H1 (cell line): ENCODE results near the gene SPAG16. TPM values are rescaled to one million over a fixed set of nuclear protein-coding genes. Genes with fewer than 3 reads are reported as not detected.

Experiments
- E2F6 ChIP-seq: IDR thresholded peaks from 2 replicates; pipeline ENCODE4 v1.6.1; 2012; ENCODE audit warnings: inconsistent platforms
- EZH2 ChIP-seq: fragments of 200-600 bp; sonication (generic); IDR thresholded peaks from 2 replicates; pipeline ENCODE4 v1.7.1; 2012; ENCODE audit warnings: low read depth, mild to moderate bottlenecking, moderate library complexity, low read length, inconsistent platforms; ENCODE audit not compliant: severe bottlenecking
- KDM1A ChIP-seq: fragments of 200-600, 300-600 bp; sonication (generic); IDR thresholded peaks from 2 replicates; pipeline ENCODE4 v1.7.1; 2016; ENCODE audit warnings: mild to moderate bottlenecking, low read length, borderline replicate concordance
- TCF12 ChIP-seq: IDR thresholded peaks from 2 replicates; pipeline ENCODE4 v1.6.1; 2011; ENCODE audit warnings: low read depth, mild to moderate bottlenecking, low read length
- polyA plus RNA-seq, 7 experiments: library from polyadenylated mRNA; depleted of rRNA in 3 of 7; stranded (reverse) in 5 of 7; unstranded in 2 of 7; fragments of >200 nt in 5 of 7; fragments of 200-250 nt in 2 of 7; gene quantifications; 1 replicate in 5 of 7; 2 replicates in 1 of 7; 4 replicates in 1 of 7; pipeline versions ENCODE4 v1.2.1 to v1.2.3, GENCODE V29; 2011 to 2013; ENCODE audit warnings: missing spikeins in 2 of 7, mixed read lengths in 2 of 7
- total RNA-seq: library from RNA; stranded (reverse); fragmentation: NEBNext Ultra II Directional; extraction: Animal tissue kit (Norgen Biotek cat#: 25700); gene quantifications from 2 replicates; pipeline ENCODE4 v1.2.1, GENCODE V29; 2021

SPAG16 gene
- total and polyA plus RNA-seq, 2 of the 8 experiments (the other 6 are each of a cell fraction or from before 2014, with no cell fraction given) = 6.0 to 14.9 TPM

DNA sequence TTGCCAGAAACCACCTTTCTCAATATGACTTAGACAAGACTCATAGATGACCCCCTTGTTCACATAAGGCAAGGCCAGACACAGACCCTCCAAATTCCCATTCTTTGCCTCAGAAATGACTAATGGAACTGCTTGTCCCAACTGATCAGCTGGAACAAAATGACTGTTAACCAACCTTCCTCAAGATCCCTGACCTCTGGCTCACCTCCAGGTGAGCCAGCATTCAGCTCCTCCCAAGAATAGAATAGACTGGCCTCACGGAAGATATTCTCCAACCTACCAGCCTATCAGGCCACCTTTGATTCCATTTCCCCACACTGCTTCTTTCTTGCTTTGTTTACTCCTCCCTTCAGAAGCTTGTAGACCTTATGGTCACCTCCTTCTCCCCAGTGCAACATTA lies 930.8 kb downstream of the SPAG16 start (continued):
- TF ChIP-seq E2F6 (no peak), EZH2 (no peak), KDM1A (no peak), TCF12 (no peak)
